ENCODE data around the gene ZRANB1. TPM values are rescaled to one million over a fixed set of nuclear protein-coding genes. Genes with fewer than 3 reads are reported as not detected.

The ZRANB1 gene
- total and polyA plus RNA-seq, 2 experiments from 2014 or later: 7.9 to 30.0 TPM

DNA sequence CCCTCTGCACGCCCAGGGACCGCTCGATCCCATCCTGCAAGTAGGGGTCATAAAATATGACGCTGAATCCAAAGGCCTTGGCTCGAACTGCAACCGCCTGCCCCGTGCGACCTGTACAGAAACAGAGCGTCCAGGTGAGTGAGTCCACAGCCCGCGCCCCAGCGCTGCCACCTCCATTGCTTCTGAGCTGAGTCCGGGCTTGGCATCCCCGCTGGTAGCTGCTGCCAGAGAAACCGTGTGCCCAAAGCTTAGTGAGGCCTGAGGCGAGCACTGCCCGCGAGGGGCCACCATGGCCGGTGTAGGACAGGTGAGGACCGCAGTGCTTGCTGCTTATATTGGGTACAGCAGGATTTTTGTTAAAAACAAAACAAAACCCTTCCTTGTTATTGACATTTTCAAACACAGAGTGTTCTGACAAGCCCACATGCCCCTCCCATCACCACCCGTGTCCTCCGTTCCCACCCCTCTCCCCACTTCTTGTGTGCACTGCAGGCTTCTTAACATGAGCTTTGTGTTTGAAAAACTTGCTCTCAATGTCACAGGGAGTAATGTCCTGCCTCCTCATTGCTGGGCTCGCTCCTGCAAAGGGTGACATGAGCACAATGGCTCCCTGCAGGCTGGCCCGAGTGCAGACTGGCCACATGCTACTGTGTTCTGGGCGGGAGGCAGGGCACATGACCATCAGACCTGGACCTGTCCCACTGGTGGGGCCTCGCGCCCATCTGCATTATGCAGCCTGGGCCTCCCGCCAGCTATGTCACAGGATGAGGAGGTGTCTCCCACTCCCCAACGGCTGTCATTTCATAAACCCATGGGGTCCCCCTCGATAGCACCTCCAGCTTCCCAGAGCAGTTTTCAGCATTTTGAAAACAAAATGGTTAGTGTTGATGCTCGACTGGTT is 52.9 kb downstream of the ZRANB1 start:
- WGBS (ENCODE audit: low lambda C conversion rate, missing lambda C conversion rate): 90% methylated on average over 31 of the region's 31 CpGs
- DNase-seq (ENCODE audit: low spot score): no peak

DNA sequence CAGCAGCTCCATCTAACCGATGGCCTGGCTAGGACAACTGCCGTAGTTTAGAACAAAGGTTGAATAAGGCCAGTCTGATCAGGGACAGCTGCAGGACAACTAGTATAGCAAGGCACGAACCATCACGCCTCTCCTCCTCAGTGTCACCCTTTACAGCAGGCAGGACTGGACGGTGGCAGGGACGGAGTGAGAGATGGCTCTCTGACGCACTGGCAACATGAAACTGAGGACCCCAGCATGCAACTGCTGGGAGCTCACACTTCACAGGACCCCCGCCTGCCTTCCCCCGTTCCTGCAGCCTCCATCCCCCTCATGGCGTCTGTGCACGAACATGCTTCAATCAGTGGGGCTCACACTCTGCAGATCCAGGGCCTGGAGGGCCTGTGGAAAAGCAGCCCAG is 53.7 kb downstream of the ZRANB1 start:
- H4K20me1 ChIP-seq (ENCODE audit: insufficient read depth, poor library complexity, severe bottlenecking): peaks cover 8% of the 10 kb centered on the region
- H3K9me2 ChIP-seq (replicated peaks; ENCODE audit: insufficient read depth): no peaks in the 10 kb centered on the region
- no peaks in the 10 kb centered on the region for H3K36me3 ChIP-seq (replicated peaks; ENCODE audit: insufficient read depth, low read depth)
- H3K4me1 ChIP-seq (ENCODE audit: insufficient read depth): no peaks in the 10 kb centered on the region
- H3K4me3 ChIP-seq: no peak overlapping the region
- no peaks in the 10 kb centered on the region for H3K79me2 ChIP-seq
- no peak overlapping the region for H3K4me2 ChIP-seq
- no peak overlapping the region for H3K27ac ChIP-seq
- no peak for TF ChIP-seq EZH2phosphoT487 (IDR thresholded peaks at IDR 0.05; ENCODE audit: low read depth, severe bottlenecking, unreplicated experiment)
- TF ChIP-seq CTCF (IDR thresholded peaks at IDR 0.05; ENCODE audit: poor library complexity): no peak
- TF ChIP-seq EZH2 (IDR thresholded peaks at IDR 0.05; ENCODE audit: borderline replicate concordance): no peak
- H3K27me3 ChIP-seq: no peaks in the 10 kb centered on the region
- no peak for DNase-seq (ENCODE audit: low spot score)
- WGBS (ENCODE audit: low lambda C conversion rate, missing lambda C conversion rate): 93% methylated on average over 9 of the region's 11 CpGs
- no peaks in the 10 kb centered on the region for H3K9me3 ChIP-seq (ENCODE audit: low read depth)
- no peak overlapping the region for H2AFZ ChIP-seq

More for the DNA sequence above, 52.9 kb downstream of the ZRANB1 start:
- no peak for TF ChIP-seq EZH2 (IDR thresholded peaks at IDR 0.05; ENCODE audit: borderline replicate concordance)
- TF ChIP-seq CTCF (IDR thresholded peaks at IDR 0.05; ENCODE audit: poor library complexity): no peak
- TF ChIP-seq EZH2phosphoT487 (IDR thresholded peaks at IDR 0.05; ENCODE audit: low read depth, severe bottlenecking, unreplicated experiment): no peak
- H3K4me1 ChIP-seq (ENCODE audit: insufficient read depth): no peaks in the 10 kb centered on the region
- H2AFZ ChIP-seq: no peak overlapping the region
- no peaks in the 10 kb centered on the region for H3K36me3 ChIP-seq (replicated peaks; ENCODE audit: insufficient read depth, low read depth)
- no peak overlapping the region for H3K27ac ChIP-seq
- no peaks in the 10 kb centered on the region for H3K9me2 ChIP-seq (replicated peaks; ENCODE audit: insufficient read depth)
- peaks cover 8% of the 10 kb centered on the region for H4K20me1 ChIP-seq (ENCODE audit: insufficient read depth, poor library complexity, severe bottlenecking)
- H3K9me3 ChIP-seq (ENCODE audit: low read depth): no peaks in the 10 kb centered on the region
- no peaks in the 10 kb centered on the region for H3K27me3 ChIP-seq
- H3K4me3 ChIP-seq: no peak overlapping the region
- no peak overlapping the region for H3K4me2 ChIP-seq
- H3K79me2 ChIP-seq: no peaks in the 10 kb centered on the region

GRCh38 chr10:124996127-124996853 is 54.4 kb downstream of the ZRANB1 start:
- Histone ChIP-seq H3K9me2 (replicated peaks; ENCODE audit: insufficient read depth) (no peaks in the 10 kb centered on the region), H3K27ac (no peak overlapping the region), H3K9me3 (ENCODE audit: low read depth) (no peaks in the 10 kb centered on the region), H4K20me1 (ENCODE audit: insufficient read depth, poor library complexity, severe bottlenecking) (peaks cover 8% of the 10 kb centered on the region), H3K4me2 (no peak overlapping the region), H2AFZ (no peak overlapping the region), H3K36me3 (replicated peaks; ENCODE audit: insufficient read depth, low read depth) (no peaks in the 10 kb centered on the region), H3K79me2 (no peaks in the 10 kb centered on the region), H3K4me3 (no peak overlapping the region), H3K27me3 (no peaks in the 10 kb centered on the region), H3K4me1 (ENCODE audit: insufficient read depth) (no peaks in the 10 kb centered on the region)
- TF ChIP-seq EZH2phosphoT487 (IDR thresholded peaks at IDR 0.05; ENCODE audit: low read depth, severe bottlenecking, unreplicated experiment): no peak
- no peak for TF ChIP-seq CTCF (IDR thresholded peaks at IDR 0.05; ENCODE audit: poor library complexity)
- no peak for TF ChIP-seq EZH2 (IDR thresholded peaks at IDR 0.05; ENCODE audit: borderline replicate concordance)
- DNase-seq (ENCODE audit: low spot score): no peak
- WGBS (ENCODE audit: low lambda C conversion rate, missing lambda C conversion rate): 94% methylated on average over 19 of the region's 24 CpGs
